Epithelial cell of proximal tubule (primary cell): ENCODE data around the gene STAT5A. TPM values are rescaled to one million over a fixed set of nuclear protein-coding genes. Genes with fewer than 3 reads are reported as not detected.

Experiments used
- DNase-seq: peaks from one replicate; pipeline ENCODE4 v3.0.0-alpha.2; 2011; ENCODE audit warnings: low read depth
- H3K4me3 ChIP-seq: 2 replicates; pipeline ENCODE4 v1.5.1; 2011; ENCODE audit warnings: low read depth, mild to moderate bottlenecking, low read length
- CTCF ChIP-seq: conservative IDR thresholded peaks from 2 replicates; pipeline ENCODE4 v1.5.1; 2012; ENCODE audit warnings: low read depth, mild to moderate bottlenecking, low read length
- total RNA-seq: library from RNA; depleted of rRNA; stranded (reverse); fragments of >200 nt; gene quantifications from 2 replicates; pipeline ENCODE4 v1.2.3, GENCODE V29; 2015

Gene STAT5A
- total RNA-seq, 1 donor from 2014 or later: 11.3 TPM

GRCh38 chr17:42339221-42339620 is 50.9 kb downstream of the STAT5A start:
- TF ChIP-seq CTCF: no peak
- H3K4me3 ChIP-seq: no peak overlapping the region
- DNase-seq: no peak

GRCh38 chr17:42340691-42341127 is 52.4 kb downstream of the STAT5A start:
- H3K4me3 ChIP-seq: no peak overlapping the region
- TF ChIP-seq CTCF: no peak
- no peak for DNase-seq

GRCh38 chr17:42341568-42341967 is 53.3 kb downstream of the STAT5A start:
- no peak overlapping the region for H3K4me3 ChIP-seq
- TF ChIP-seq CTCF: no peak
- DNase-seq: no peak

- DNase-seq: no peak
- no peak for TF ChIP-seq CTCF
- H3K4me3 ChIP-seq: no peak overlapping the region
Measured at GRCh38 chr17:42342242-42343008, 54.1 kb downstream of the STAT5A start.

GRCh38 chr17:42345396-42346073 is 57.2 kb downstream of the STAT5A start:
- H3K4me3 ChIP-seq: no peak overlapping the region
- TF ChIP-seq CTCF: no peak
- DNase-seq: no peak

- H3K4me3 ChIP-seq: no peak overlapping the region
- no peak for TF ChIP-seq CTCF
- no peak for DNase-seq
Measured at GRCh38 chr17:42346481-42346880, 58.2 kb downstream of the STAT5A start.
